GM21723 (cell line): ENCODE measurements around the gene ARNT2.

ENCODE experiments used
- ATAC-seq: cut with Tn5 transposase; IDR thresholded peaks from one replicate; pipeline ENCODE4 v1.9.1; 2021; ENCODE audit warnings: mild to moderate bottlenecking, moderate library complexity; ENCODE audit not compliant: unreplicated experiment

Gene ARNT2

GRCh38 chr15:80462836-80463512 lies 58.8 kb downstream of the ARNT2 start:
- no peak for ATAC-seq

GRCh38 chr15:80464951-80465625 lies 60.9 kb downstream of the ARNT2 start:
- ATAC-seq, result no peak

- ATAC-seq, result no peak
These were observed 61.4 kb downstream of the ARNT2 start for GRCh38 chr15:80465626-80466005.

GRCh38 chr15:80466543-80466942 lies 62.4 kb downstream of the ARNT2 start:
- no peak for ATAC-seq

GRCh38 chr15:80467311-80467714 lies 63.1 kb downstream of the ARNT2 start:
- ATAC-seq, result no peak

- no peak for ATAC-seq
These were observed 64.6 kb downstream of the ARNT2 start for GRCh38 chr15:80468796-80469195.

GRCh38 chr15:80471881-80472280 lies 67.7 kb downstream of the ARNT2 start:
- ATAC-seq, result no peak

- ATAC-seq, result no peak
These were observed 69.4 kb downstream of the ARNT2 start for GRCh38 chr15:80473286-80474223.

- no peak for ATAC-seq
These were observed 70.3 kb downstream of the ARNT2 start for GRCh38 chr15:80474224-80475215.

- no peak for ATAC-seq
These were observed 71.4 kb downstream of the ARNT2 start for GRCh38 chr15:80475572-80475971.

- no peak for ATAC-seq
These were observed 71.9 kb downstream of the ARNT2 start for GRCh38 chr15:80476036-80476435.

- ATAC-seq, result no peak
These were observed 73.9 kb downstream of the ARNT2 start for GRCh38 chr15:80478075-80478474.

GRCh38 chr15:80479191-80479590 lies 75.0 kb downstream of the ARNT2 start:
- ATAC-seq, result no peak

- no peak for ATAC-seq
These were observed 76.1 kb downstream of the ARNT2 start for GRCh38 chr15:80480171-80480811.

- ATAC-seq, result no peak
These were observed 76.7 kb downstream of the ARNT2 start for GRCh38 chr15:80480909-80481308.

GRCh38 chr15:80482696-80483095 lies 78.5 kb downstream of the ARNT2 start:
- no peak for ATAC-seq

GRCh38 chr15:80483725-80484161 lies 79.6 kb downstream of the ARNT2 start:
- ATAC-seq, result no peak

GRCh38 chr15:80484333-80484864 lies 80.2 kb downstream of the ARNT2 start:
- ATAC-seq, result no peak

- ATAC-seq, result no peak
These were observed 81.4 kb downstream of the ARNT2 start for GRCh38 chr15:80485370-80486164.
